ENCODE measurements around the gene PALLD.

- TF ChIP-seq CTCF (IDR thresholded peaks at IDR 0.05; ENCODE audit: extremely low read depth in 1 of 2, insufficient read depth in 1 of 2, low read depth in 1 of 2, low read length in 2 of 2) (no peak), POLR2AphosphoS5 (IDR thresholded peaks at IDR 0.05; ENCODE audit: insufficient read depth, low read depth, low read length) (no peak)
Observed at GRCh38 chr4:168621806-168622589, 125.1 kb downstream of the PALLD start.

Measured in endothelial cell of umbilical vein (primary cell).